H1 (cell line): ENCODE data around the gene C12orf75. TPM values are rescaled to one million over a fixed set of nuclear protein-coding genes. Genes with fewer than 3 reads are reported as not detected.

Source experiments
- CTCF ChIA-PET: fragments of 300-600 bp; sonication (Branson Sonifier 250); formaldehyde crosslinking; loops from one replicate; lab custom pipeline; 2021; ENCODE audit not compliant: partially characterized antibody; lab: Charles Lee
- POLR2A ChIA-PET: fragments of 300-600 bp; sonication (Branson Sonifier 250); formaldehyde crosslinking; loops from one replicate; lab custom pipeline; 2021; ENCODE audit warnings: inconsistent platforms; ENCODE audit not compliant: partially characterized antibody; lab: Charles Lee
- DNase-seq, 2 experiments: peaks; one replicate each; pipeline versions ENCODE4 v3.0.0 to v3.0.0-alpha.2; 2010 to 2022; ENCODE audit warnings: low spot score in 2 of 2, low read depth in 1 of 2, mixed read lengths in 1 of 2
- FAIRE-seq: peaks from 2 replicates; lab custom pipeline; 2011; peaks lifted over from hg19 to GRCh38; lab: Jason Lieb, UNC
- H2AFZ ChIP-seq: 2 replicates; pipeline ENCODE4 v1.8.1; 2012; ENCODE audit warnings: low read length, inconsistent platforms
- H2AK5ac ChIP-seq: 2 replicates; pipeline ENCODE4 v1.6.1; 2013; ENCODE audit warnings: low read depth, low read length
- H2BK120ac ChIP-seq: replicated peaks from 2 replicates; pipeline ENCODE3; 2013; ENCODE audit warnings: low read depth, low read length, inconsistent platforms
- H2BK12ac ChIP-seq: 2 replicates; pipeline ENCODE4 v1.6.1; 2013; ENCODE audit warnings: low read depth, low read length
- H2BK15ac ChIP-seq: 2 replicates; pipeline ENCODE4 v1.6.1; 2013; ENCODE audit warnings: low read length
- H2BK20ac ChIP-seq: 2 replicates; pipeline ENCODE4 v1.6.1; 2013; ENCODE audit warnings: low read length
- H2BK5ac ChIP-seq: 2 replicates; pipeline ENCODE4 v1.6.1; 2013; ENCODE audit warnings: low read depth, low read length
- H3K14ac ChIP-seq: 2 replicates; pipeline ENCODE4 v1.6.1; 2013; ENCODE audit warnings: inconsistent platforms; ENCODE audit not compliant: insufficient read length
- H3K18ac ChIP-seq: 2 replicates; pipeline ENCODE4 v1.6.1; 2013; ENCODE audit warnings: low read length; ENCODE audit errors: extremely low read depth
- H3K23ac ChIP-seq: 2 replicates; pipeline ENCODE4 v1.6.1; 2013; ENCODE audit warnings: inconsistent platforms; ENCODE audit not compliant: insufficient read length
- H3K23me2 ChIP-seq: 2 replicates; pipeline ENCODE4 v1.6.1; 2013; ENCODE audit warnings: low read depth, low read length
- H3K27ac ChIP-seq: 2 replicates; pipeline ENCODE4 v1.6.1; 2011; ENCODE audit warnings: low read depth, low read length, inconsistent platforms
- H3K27me3 ChIP-seq, 4 experiments: replicated peaks in 1 of 4; 1 replicate in 1 of 4; 2 replicates in 3 of 4; pipeline versions ENCODE4 v1.6.1 to v1.8.1; 2011 to 2013; ENCODE audit warnings: low read length in 3 of 4, mild to moderate bottlenecking in 3 of 4, inconsistent platforms in 2 of 4, mixed read lengths in 2 of 4, moderate library complexity in 1 of 4; ENCODE audit not compliant: control insufficient read depth in 3 of 4, insufficient read depth in 3 of 4; ENCODE audit errors: extremely low read depth in 1 of 4
- H3K36me3 ChIP-seq, 4 experiments: 2 replicates each; pipeline versions ENCODE4 v1.6.1 to v1.8.1; 2011 to 2013; ENCODE audit warnings: mild to moderate bottlenecking in 4 of 4, low read length in 3 of 4, moderate library complexity in 2 of 4, control low read depth in 1 of 4, inconsistent platforms in 1 of 4; ENCODE audit not compliant: insufficient read depth in 4 of 4, control insufficient read depth in 2 of 4
- H3K4ac ChIP-seq: replicated peaks from 2 replicates; pipeline ENCODE3; 2013; ENCODE audit warnings: low read length, low read depth, mixed read lengths, inconsistent platforms; ENCODE audit not compliant: insufficient read length
- H3K4me1 ChIP-seq, 4 experiments: replicated peaks in 1 of 4; 1 replicate in 1 of 4; 2 replicates in 3 of 4; pipeline versions ENCODE4 v1.6.1 to v1.8.1; 2011 to 2013; ENCODE audit warnings: low read length in 3 of 4, inconsistent platforms in 2 of 4, mixed read lengths in 1 of 4; ENCODE audit not compliant: insufficient read depth in 4 of 4, control insufficient read depth in 3 of 4
- H3K4me2 ChIP-seq, 2 experiments: 2 replicates each; pipeline versions ENCODE4 v1.6.1 to v1.8.1; 2011 to 2013; ENCODE audit warnings: low read depth in 2 of 2, low read length in 2 of 2, control low read depth in 1 of 2, inconsistent platforms in 1 of 2, mild to moderate bottlenecking in 1 of 2; ENCODE audit not compliant: insufficient read depth in 1 of 2
- H3K4me3 ChIP-seq, 4 experiments: fragments of 200-600, 300-600 bp in 1 of 4; sonication (generic), shearing (Covaris generic), sonication (Bioruptor Twin) in 1 of 4; 2 replicates each; pipeline versions ENCODE4 v1.5.1 to v1.8.1; 2011 to 2016; ENCODE audit warnings: low read length in 4 of 4, low read depth in 3 of 4, control low read depth in 2 of 4, inconsistent platforms in 2 of 4, mild to moderate bottlenecking in 2 of 4, mixed read lengths in 1 of 4, moderate library complexity in 1 of 4; ENCODE audit not compliant: insufficient read depth in 2 of 4; ENCODE audit errors: extremely low read depth in 1 of 4
- H3K56ac ChIP-seq: replicated peaks from 2 replicates; pipeline ENCODE3; 2013; ENCODE audit warnings: low read depth, mild to moderate bottlenecking, mixed read lengths, low read length, inconsistent platforms; ENCODE audit not compliant: insufficient read length
- H3K79me1 ChIP-seq: 2 replicates; pipeline ENCODE4 v1.6.1; 2013; ENCODE audit warnings: low read depth, low read length, control low read depth
- H3K79me2 ChIP-seq, 2 experiments: 2 replicates each; pipeline versions ENCODE4 v1.6.1 to v1.8.1; 2012 to 2013; ENCODE audit warnings: low read length in 2 of 2, mild to moderate bottlenecking in 2 of 2, inconsistent platforms in 1 of 2; ENCODE audit not compliant: insufficient read depth in 2 of 2, control insufficient read depth in 1 of 2
- H3K9ac ChIP-seq, 4 experiments: replicated peaks in 1 of 4; 1 replicate in 1 of 4; 2 replicates in 3 of 4; pipeline versions ENCODE4 v1.6.1 to v1.8.1; 2011 to 2013; ENCODE audit warnings: low read depth in 3 of 4, low read length in 3 of 4, control low read depth in 2 of 4, mild to moderate bottlenecking in 2 of 4, moderate library complexity in 2 of 4, inconsistent platforms in 1 of 4; ENCODE audit errors: extremely low read depth in 1 of 4
- H3K9me3 ChIP-seq, 2 experiments: 2 replicates each; pipeline versions ENCODE4 v1.6.1 to v1.8.1; 2012 to 2013; ENCODE audit warnings: mild to moderate bottlenecking in 2 of 2, moderate library complexity in 2 of 2, control low read depth in 1 of 2, inconsistent platforms in 1 of 2, low read depth in 1 of 2, low read length in 1 of 2, mixed read lengths in 1 of 2; ENCODE audit not compliant: insufficient read depth in 2 of 2
- H4K20me1 ChIP-seq, 2 experiments: replicated peaks in 1 of 2; 2 replicates each; pipeline versions ENCODE3 to v1.8.1; 2011 to 2013; ENCODE audit warnings: inconsistent platforms in 2 of 2, low read length in 2 of 2, mild to moderate bottlenecking in 1 of 2; ENCODE audit not compliant: insufficient read depth in 2 of 2, control insufficient read depth in 1 of 2
- H4K5ac ChIP-seq: 2 replicates; pipeline ENCODE4 v1.6.1; 2013; ENCODE audit warnings: low read length, low read depth, mixed read lengths, inconsistent platforms; ENCODE audit not compliant: insufficient read length
- H4K8ac ChIP-seq: 2 replicates; pipeline ENCODE4 v1.8.0; 2013; ENCODE audit warnings: mild to moderate bottlenecking, moderate library complexity, low read length, inconsistent platforms; ENCODE audit not compliant: insufficient read depth; ENCODE audit errors: extremely low read depth
- H4K91ac ChIP-seq: replicated peaks from 2 replicates; pipeline ENCODE3; 2013; ENCODE audit warnings: low read length, mixed read lengths, inconsistent platforms; ENCODE audit not compliant: insufficient read length
- CEBPB ChIP-seq: IDR thresholded peaks from 2 replicates; pipeline ENCODE4 v1.6.1; 2012; ENCODE audit warnings: low read depth, low read length
- CREB1 ChIP-seq: IDR thresholded peaks from 2 replicates; pipeline ENCODE4 v1.6.1; 2012; ENCODE audit warnings: inconsistent platforms
- EZH2 ChIP-seq: fragments of 200-600 bp; sonication (generic); IDR thresholded peaks from 2 replicates; pipeline ENCODE4 v1.7.1; 2012; ENCODE audit warnings: low read depth, mild to moderate bottlenecking, moderate library complexity, low read length, inconsistent platforms; ENCODE audit not compliant: severe bottlenecking
- GTF2F1 ChIP-seq: IDR thresholded peaks from 2 replicates; pipeline ENCODE4 v1.6.1; 2012; ENCODE audit warnings: low read depth, low read length, improper control_type of control experiment, borderline replicate concordance
- KDM5A ChIP-seq: fragments of 200-600 bp; IDR thresholded peaks from 2 replicates; pipeline ENCODE4 v1.7.1; 2012; ENCODE audit warnings: mild to moderate bottlenecking, low read length, inconsistent platforms, mixed read lengths
- PHF8 ChIP-seq: fragments of 200-600 bp; sonication (generic); conservative IDR thresholded peaks from 2 replicates; pipeline ENCODE4 v1.7.1; 2012; ENCODE audit warnings: low read depth, mild to moderate bottlenecking, inconsistent platforms, low read length, moderate library complexity
- POU5F1 ChIP-seq: IDR thresholded peaks from 2 replicates; pipeline ENCODE4 v1.6.1; 2011; ENCODE audit warnings: low read depth, mild to moderate bottlenecking, low read length, moderate library complexity
- RAD21 ChIP-seq, 2 experiments: IDR thresholded peaks in 1 of 2; conservative IDR thresholded peaks in 1 of 2; 2 replicates each; pipeline ENCODE4 v1.6.1; 2011; ENCODE audit warnings: low read depth in 2 of 2, low read length in 2 of 2, improper control_type of control experiment in 1 of 2, inconsistent platforms in 1 of 2, mild to moderate bottlenecking in 1 of 2, moderate library complexity in 1 of 2
- RNF2 ChIP-seq: fragments of 200-900, 300-1000 bp; sonication (generic); IDR thresholded peaks from 2 replicates; pipeline ENCODE4 v1.7.1; 2016; ENCODE audit warnings: borderline replicate concordance, low read depth, mild to moderate bottlenecking, antibody characterized with exemption, low read length; ENCODE audit not compliant: poor library complexity, severe bottlenecking; ENCODE audit errors: missing control alignments
- SP2 ChIP-seq: IDR thresholded peaks from 2 replicates; pipeline ENCODE4 v1.6.1; 2012; ENCODE audit warnings: mild to moderate bottlenecking, low read length, inconsistent platforms
- TAF1 ChIP-seq: IDR thresholded peaks from 2 replicates; pipeline ENCODE4 v1.6.1; 2011; ENCODE audit warnings: mild to moderate bottlenecking, low read depth, low read length
- TBP ChIP-seq: IDR thresholded peaks from 2 replicates; pipeline ENCODE4 v1.6.1; 2011; ENCODE audit warnings: low read depth, low read length, improper control_type of control experiment
- TCF12 ChIP-seq: IDR thresholded peaks from 2 replicates; pipeline ENCODE4 v1.6.1; 2011; ENCODE audit warnings: low read depth, mild to moderate bottlenecking, low read length
- TEAD4 ChIP-seq: IDR thresholded peaks from 2 replicates; pipeline ENCODE4 v1.6.1; 2012; ENCODE audit warnings: low read depth, low read length, inconsistent platforms, mixed read lengths
- USF2 ChIP-seq: IDR thresholded peaks from 2 replicates; pipeline ENCODE4 v1.6.1; 2011; ENCODE audit warnings: low read length, improper control_type of control experiment
- polyA plus RNA-seq, 7 experiments: library from polyadenylated mRNA; depleted of rRNA in 3 of 7; stranded (reverse) in 5 of 7; unstranded in 2 of 7; fragments of >200 nt in 5 of 7; fragments of 200-250 nt in 2 of 7; gene quantifications; 1 replicate in 5 of 7; 2 replicates in 1 of 7; 4 replicates in 1 of 7; pipeline versions ENCODE4 v1.2.1 to v1.2.3, GENCODE V29; 2011 to 2013; ENCODE audit warnings: missing spikeins in 2 of 7, mixed read lengths in 2 of 7
- total RNA-seq: library from RNA; stranded (reverse); fragmentation: NEBNext Ultra II Directional; extraction: Animal tissue kit (Norgen Biotek cat#: 25700); gene quantifications from 2 replicates; pipeline ENCODE4 v1.2.1, GENCODE V29; 2021

Gene C12orf75
- total and polyA plus RNA-seq, 2 of the 8 experiments (the other 6 are each of a cell fraction or from before 2014, with no cell fraction given) = 26.4 to 41.2 TPM

GRCh38 chr12:105355752-105356151, 25.3 kb downstream of the C12orf75 start:
- H3K36me3 ChIP-seq = no peaks in the 10 kb centered on the region
- H2BK120ac ChIP-seq = no peak overlapping the region
- no peaks in the 10 kb centered on the region for H3K79me2 ChIP-seq
- H3K9me3 ChIP-seq = no peaks in the 10 kb centered on the region
- no peak overlapping the region for H2BK12ac ChIP-seq
- no peak overlapping the region for H3K4ac ChIP-seq
- no peak overlapping the region for H2AK5ac ChIP-seq
- no peak overlapping the region for H2AFZ ChIP-seq
- no peak overlapping the region for H3K4me3 ChIP-seq
- no peak overlapping the region for H2BK20ac ChIP-seq
- no peak overlapping the region for H4K8ac ChIP-seq
- no peak overlapping the region for H3K4me2 ChIP-seq
- ChIA-PET CTCF (interaction anchor here (0.6 kb wide), 1 partner anchor 28 kb away, joined by 3 read pairs; no protein-coding TSS in a partner anchor), POLR2A (no interaction called here)
- no peak overlapping the region for H3K14ac ChIP-seq
- H3K23ac ChIP-seq = no peak overlapping the region
- H3K9ac ChIP-seq = no peak overlapping the region
- H4K20me1 ChIP-seq = peaks cover 0 to 2% of the 10 kb centered on the region in 2 experiments
- no peaks in the 10 kb centered on the region for H3K23me2 ChIP-seq
- no peak overlapping the region for H3K27ac ChIP-seq
- no peak overlapping the region for H2BK5ac ChIP-seq
- no peaks in the 10 kb centered on the region for H3K27me3 ChIP-seq
- no peak overlapping the region for H3K18ac ChIP-seq
- FAIRE-seq (no peak), DNase-seq (no peak)
- no peak overlapping the region for H4K91ac ChIP-seq
- H3K4me1 ChIP-seq = peaks cover 0 to 5% (median 4%) of the 10 kb centered on the region in 4 experiments; a peak in 3 of 7 replicates
- no peak overlapping the region for H3K56ac ChIP-seq
- H3K79me1 ChIP-seq = no peaks in the 10 kb centered on the region
- no peak overlapping the region for H2BK15ac ChIP-seq
- H4K5ac ChIP-seq = no peak overlapping the region
- TF ChIP-seq USF2 = no peak
- TF ChIP-seq EZH2 = no peak
- TF ChIP-seq GTF2F1 = no peak
- no peak for TF ChIP-seq POU5F1
- no peak for TF ChIP-seq TBP
- TF ChIP-seq TEAD4 = no peak
- TF ChIP-seq TCF12 = no peak
- TF ChIP-seq CEBPB = no peak
- no peak for TF ChIP-seq KDM5A
- TF ChIP-seq RAD21 (IDR thresholded peaks at IDR 0.05 in 1 of 2, conservative IDR thresholded peaks at IDR 0.05 in 1 of 2; ENCODE audit: low read depth in 2 of 2, low read length in 2 of 2) = no peak
- no peak for TF ChIP-seq CREB1
- no peak for TF ChIP-seq TAF1
- TF ChIP-seq SP2 = no peak
- TF ChIP-seq RNF2 = no peak
- TF ChIP-seq PHF8 = no peak
